PFSK-1 (cell line): ENCODE results near the gene AVL9.

Experiments used
- FOXP2 ChIP-seq: optimal IDR thresholded peaks from 2 replicates; pipeline ENCODE3; 2011; ENCODE audit warnings: borderline replicate concordance, control low read depth, inconsistent platforms; ENCODE audit not compliant: insufficient read depth; ENCODE audit errors: extremely low read length, extremely low read depth
- POLR2AphosphoS5 ChIP-seq: IDR thresholded peaks from 2 replicates; pipeline ENCODE4 v1.6.1; 2012; ENCODE audit warnings: low read depth, mild to moderate bottlenecking, control low read depth, low read length, moderate library complexity
- REST ChIP-seq, 2 experiments: IDR thresholded peaks; 2 replicates each; pipeline versions ENCODE4 v1.6.1 to v1.8.0; 2011 to 2012; ENCODE audit warnings: low read depth in 2 of 2, low read length in 2 of 2, control low read depth in 1 of 2, inconsistent platforms in 1 of 2, mild to moderate bottlenecking in 1 of 2, moderate library complexity in 1 of 2; ENCODE audit not compliant: insufficient read depth in 1 of 2
- SIN3A ChIP-seq: IDR thresholded peaks from 2 replicates; pipeline ENCODE4 v1.6.1; 2012; ENCODE audit warnings: mild to moderate bottlenecking, low read length, moderate library complexity, borderline replicate concordance; ENCODE audit not compliant: insufficient read depth
- TAF1 ChIP-seq: IDR thresholded peaks from 2 replicates; pipeline ENCODE4 v1.6.1; 2012; ENCODE audit warnings: low read length, control low read depth, borderline replicate concordance; ENCODE audit not compliant: insufficient read depth

The AVL9 gene

GRCh38 chr7:32531402-32531801, 36.1 kb downstream of the AVL9 start:
- TF ChIP-seq TAF1 (no peak), FOXP2 (no peak)

- TF ChIP-seq SIN3A (no peak), TAF1 (no peak), POLR2AphosphoS5 (no peak), REST (IDR thresholded peaks at IDR 0.05; ENCODE audit: insufficient read depth in 1 of 2, low read depth in 2 of 2, low read length in 2 of 2) (no peak), FOXP2 (no peak)
These were observed 36.8 kb downstream of the AVL9 start for GRCh38 chr7:32532086-32532485.

GRCh38 chr7:32532716-32533115, 37.4 kb downstream of the AVL9 start:
- TF ChIP-seq POLR2AphosphoS5 = no peak
- TF ChIP-seq TAF1 = no peak
- no peak for TF ChIP-seq SIN3A
- TF ChIP-seq REST (IDR thresholded peaks at IDR 0.05; ENCODE audit: insufficient read depth in 1 of 2, low read depth in 2 of 2, low read length in 2 of 2) = no peak
- no peak for TF ChIP-seq FOXP2

GRCh38 chr7:32533276-32534029, 38.2 kb downstream of the AVL9 start:
- TF ChIP-seq TAF1 = no peak
- TF ChIP-seq POLR2AphosphoS5 = no peak
- TF ChIP-seq SIN3A = no peak
- TF ChIP-seq FOXP2 = no peak
- no peak for TF ChIP-seq REST (IDR thresholded peaks at IDR 0.05; ENCODE audit: insufficient read depth in 1 of 2, low read depth in 2 of 2, low read length in 2 of 2)

- TF ChIP-seq FOXP2 (no peak), POLR2AphosphoS5 (no peak), REST (IDR thresholded peaks at IDR 0.05; ENCODE audit: insufficient read depth in 1 of 2, low read depth in 2 of 2, low read length in 2 of 2) (no peak), TAF1 (no peak), SIN3A (no peak)
These were observed 39.9 kb downstream of the AVL9 start for GRCh38 chr7:32535162-32535702.
